Loucy (cell line): ENCODE results near the gene AMPH.

Experiments used
- EZH2phosphoT487 ChIP-seq: fragments of 200-600 bp; IDR thresholded peaks from 2 replicates; pipeline ENCODE4 v1.6.1; 2018; ENCODE audit warnings: antibody characterized with exemption, mild to moderate bottlenecking, moderate library complexity, borderline replicate concordance
- TF ChIP-seq, protein P1 (sequence below): fragments of 200-600 bp; sonication (generic); conservative IDR thresholded peaks from 2 replicates; pipeline ENCODE4 v1.5.1; 2014; ENCODE audit warnings: mild to moderate bottlenecking, antibody characterized with exemption, low read length

DNA sequence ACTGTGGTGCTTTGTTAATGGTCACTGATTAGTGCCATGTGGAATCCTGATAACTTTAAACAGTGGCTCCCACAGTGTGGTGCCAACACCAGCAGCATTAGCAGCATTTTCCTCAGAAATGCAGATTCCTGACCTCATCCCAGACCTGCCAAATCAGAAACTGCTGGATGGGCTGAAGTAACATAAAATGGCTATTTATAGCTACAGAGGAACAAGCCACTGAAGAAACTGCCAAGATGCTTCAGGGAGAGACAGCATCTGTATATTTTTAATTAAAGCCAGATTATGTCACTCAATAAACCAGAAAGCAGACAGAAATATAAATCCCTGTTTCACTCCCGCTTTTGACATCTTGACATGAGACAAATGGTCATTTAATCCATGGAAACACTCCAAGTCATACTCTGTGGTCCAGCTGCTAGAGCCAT, 178.5 kb downstream of the AMPH start:
- TF ChIP-seq, protein P1, sequence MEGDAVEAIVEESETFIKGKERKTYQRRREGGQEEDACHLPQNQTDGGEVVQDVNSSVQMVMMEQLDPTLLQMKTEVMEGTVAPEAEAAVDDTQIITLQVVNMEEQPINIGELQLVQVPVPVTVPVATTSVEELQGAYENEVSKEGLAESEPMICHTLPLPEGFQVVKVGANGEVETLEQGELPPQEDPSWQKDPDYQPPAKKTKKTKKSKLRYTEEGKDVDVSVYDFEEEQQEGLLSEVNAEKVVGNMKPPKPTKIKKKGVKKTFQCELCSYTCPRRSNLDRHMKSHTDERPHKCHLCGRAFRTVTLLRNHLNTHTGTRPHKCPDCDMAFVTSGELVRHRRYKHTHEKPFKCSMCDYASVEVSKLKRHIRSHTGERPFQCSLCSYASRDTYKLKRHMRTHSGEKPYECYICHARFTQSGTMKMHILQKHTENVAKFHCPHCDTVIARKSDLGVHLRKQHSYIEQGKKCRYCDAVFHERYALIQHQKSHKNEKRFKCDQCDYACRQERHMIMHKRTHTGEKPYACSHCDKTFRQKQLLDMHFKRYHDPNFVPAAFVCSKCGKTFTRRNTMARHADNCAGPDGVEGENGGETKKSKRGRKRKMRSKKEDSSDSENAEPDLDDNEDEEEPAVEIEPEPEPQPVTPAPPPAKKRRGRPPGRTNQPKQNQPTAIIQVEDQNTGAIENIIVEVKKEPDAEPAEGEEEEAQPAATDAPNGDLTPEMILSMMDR: no peak
- no peak for TF ChIP-seq EZH2phosphoT487
